ENCODE measurements around the gene GSTO1. TPM values are rescaled to one million over a fixed set of nuclear protein-coding genes. Genes with fewer than 3 reads are reported as not detected.

The GSTO1 gene
- total and polyA plus RNA-seq, 5 donors from 2014 or later = 39.9 to 199 (median 183) TPM

GRCh38 chr10:104267721-104268404, 13.2 kb downstream of the GSTO1 start:
- Histone ChIP-seq H3K27ac (ENCODE audit: insufficient read depth, low read length, poor library complexity, severe bottlenecking) (peak overlapping the region; percentile 94), H3K27me3 (ENCODE audit: control insufficient read depth, insufficient read depth, low read length) (no peaks in the 10 kb centered on the region), H3K4me1 (ENCODE audit: control insufficient read depth, insufficient read depth, low read length, poor library complexity, severe bottlenecking) (peaks cover 41% of the 10 kb centered on the region), H3K36me3 (ENCODE audit: control insufficient read depth, insufficient read depth, low read length) (peaks cover 42% of the 10 kb centered on the region), H3K9me3 (ENCODE audit: control insufficient read depth in 2 of 2, low read length in 2 of 2) (no peaks in the 10 kb centered on the region), H3K4me3 (ENCODE audit: low read depth, low read length) (peak overlapping the region; percentile 99)
- H3K4me3 Mint-ChIP-seq = peak overlapping the region; percentile 95 to 98 (median 96)
- no peak for DNase-seq
- no peaks in the 10 kb centered on the region for H3K9me3 Mint-ChIP-seq
- no peak for ATAC-seq (ENCODE audit: low read depth in 2 of 2)
- peaks cover 21% of the 10 kb centered on the region for H3K36me3 Mint-ChIP-seq
- peaks cover 29 to 64% (median 48%) of the 10 kb centered on the region in 4 donors for H3K4me1 Mint-ChIP-seq
- H3K27me3 Mint-ChIP-seq = peaks cover 7% of the 10 kb centered on the region
- H3K27ac Mint-ChIP-seq = peak overlapping the region; percentile 94 to 98 (median 97)

GRCh38 chr10:104268405-104268712, 13.7 kb downstream of the GSTO1 start:
- H3K9me3 ChIP-seq (ENCODE audit: control insufficient read depth in 2 of 2, low read length in 2 of 2) = no peaks in the 10 kb centered on the region
- H3K4me1 Mint-ChIP-seq = peaks cover 29 to 61% (median 48%) of the 10 kb centered on the region in 4 donors
- H3K36me3 Mint-ChIP-seq = peaks cover 21% of the 10 kb centered on the region
- no peak for DNase-seq
- ATAC-seq (ENCODE audit: low read depth in 2 of 2) = no peak
- peaks cover 7% of the 10 kb centered on the region for H3K27me3 Mint-ChIP-seq
- H3K4me3 Mint-ChIP-seq = peak overlapping the region; percentile 95 to 98 (median 96)
- peak overlapping the region; percentile 94 to 98 (median 97) for H3K27ac Mint-ChIP-seq
- no peaks in the 10 kb centered on the region for H3K9me3 Mint-ChIP-seq
- H3K4me1 ChIP-seq (ENCODE audit: control insufficient read depth, insufficient read depth, low read length, poor library complexity, severe bottlenecking) = peaks cover 41% of the 10 kb centered on the region
- H3K36me3 ChIP-seq (ENCODE audit: control insufficient read depth, insufficient read depth, low read length) = peaks cover 37% of the 10 kb centered on the region
- H3K4me3 ChIP-seq (ENCODE audit: low read depth, low read length) = peak overlapping the region; percentile 99
- H3K27me3 ChIP-seq (ENCODE audit: control insufficient read depth, insufficient read depth, low read length) = no peaks in the 10 kb centered on the region
- H3K27ac ChIP-seq (ENCODE audit: insufficient read depth, low read length, poor library complexity, severe bottlenecking) = peak overlapping the region; percentile 94

- Histone ChIP-seq H3K4me1 (ENCODE audit: control insufficient read depth, insufficient read depth, low read length, poor library complexity, severe bottlenecking) (peaks cover 41% of the 10 kb centered on the region), H3K27ac (ENCODE audit: insufficient read depth, low read length, poor library complexity, severe bottlenecking) (peak within 1 kb of the TSS; percentile 94), H3K4me3 (ENCODE audit: low read depth, low read length) (peak within 1 kb of the TSS; percentile 99), H3K9me3 (ENCODE audit: control insufficient read depth in 2 of 2, low read length in 2 of 2) (no peaks in the 10 kb centered on the region), H3K36me3 (ENCODE audit: control insufficient read depth, insufficient read depth, low read length) (peaks cover 31% of the 10 kb centered on the region), H3K27me3 (ENCODE audit: control insufficient read depth, insufficient read depth, low read length) (no peaks in the 10 kb centered on the region)
- ATAC-seq (ENCODE audit: low read depth in 2 of 2) = peak; percentile 97
- H3K4me3 Mint-ChIP-seq = peak within 1 kb of the TSS; percentile 95 to 98 (median 96)
- peaks cover 5% of the 10 kb centered on the region for H3K27me3 Mint-ChIP-seq
- DNase-seq = peak; percentile 98 to 99 (median 98)
- peaks cover 24 to 55% (median 42%) of the 10 kb centered on the region in 4 donors for H3K4me1 Mint-ChIP-seq
- H3K36me3 Mint-ChIP-seq = peaks cover 17% of the 10 kb centered on the region
- no peaks in the 10 kb centered on the region for H3K9me3 Mint-ChIP-seq
- peak within 1 kb of the TSS; percentile 94 to 98 (median 97) for H3K27ac Mint-ChIP-seq
These were observed 14.3 kb downstream of the GSTO1 start, which contains the start of gene GSTO2 for GRCh38 chr10:104268713-104269645. GSTO2 (plus strand) TSS chr10:104269184; CDS start chr10:104274916, 5,732 bp downstream.

GRCh38 chr10:104273286-104273685, 18.6 kb downstream of the GSTO1 start:
- H3K36me3 Mint-ChIP-seq = no peaks in the 10 kb centered on the region
- no peak overlapping the region for H3K4me3 Mint-ChIP-seq
- H3K27ac ChIP-seq (ENCODE audit: insufficient read depth, low read length, poor library complexity, severe bottlenecking) = no peak overlapping the region
- no peak overlapping the region for H3K27ac Mint-ChIP-seq
- peaks cover 26% of the 10 kb centered on the region for H3K27me3 Mint-ChIP-seq
- ATAC-seq (ENCODE audit: low read depth in 2 of 2) = no peak
- H3K27me3 ChIP-seq (ENCODE audit: control insufficient read depth, insufficient read depth, low read length) = peaks cover 8% of the 10 kb centered on the region
- no peaks in the 10 kb centered on the region for H3K9me3 ChIP-seq (ENCODE audit: control insufficient read depth in 2 of 2, low read length in 2 of 2)
- H3K9me3 Mint-ChIP-seq = no peaks in the 10 kb centered on the region
- no peak overlapping the region for H3K4me3 ChIP-seq (ENCODE audit: low read depth, low read length)
- H3K4me1 Mint-ChIP-seq = peaks cover 3 to 16% (median 10%) of the 10 kb centered on the region in 4 donors
- H3K36me3 ChIP-seq (ENCODE audit: control insufficient read depth, insufficient read depth, low read length) = no peaks in the 10 kb centered on the region
- peaks cover 18% of the 10 kb centered on the region for H3K4me1 ChIP-seq (ENCODE audit: control insufficient read depth, insufficient read depth, low read length, poor library complexity, severe bottlenecking)
- no peak for DNase-seq

- Mint-ChIP-seq H3K4me3 (peak overlapping the region in 1 of 4 donors; percentile 9), H3K4me1 (peaks cover 3 to 10% (median 5%) of the 10 kb centered on the region in 4 donors), H3K9me3 (no peaks in the 10 kb centered on the region), H3K36me3 (no peaks in the 10 kb centered on the region), H3K27ac (peak overlapping the region in 1 of 3 donors; percentile 38), H3K27me3 (peaks cover 30% of the 10 kb centered on the region)
- H3K36me3 ChIP-seq (ENCODE audit: control insufficient read depth, insufficient read depth, low read length) = no peaks in the 10 kb centered on the region
- no peak overlapping the region for H3K4me3 ChIP-seq (ENCODE audit: low read depth, low read length)
- peaks cover 14% of the 10 kb centered on the region for H3K4me1 ChIP-seq (ENCODE audit: control insufficient read depth, insufficient read depth, low read length, poor library complexity, severe bottlenecking)
- H3K27ac ChIP-seq (ENCODE audit: insufficient read depth, low read length, poor library complexity, severe bottlenecking) = no peak overlapping the region
- H3K9me3 ChIP-seq (ENCODE audit: control insufficient read depth in 2 of 2, low read length in 2 of 2) = no peaks in the 10 kb centered on the region
- ATAC-seq (ENCODE audit: low read depth in 2 of 2) (no peak), DNase-seq (no peak)
- peaks cover 8% of the 10 kb centered on the region for H3K27me3 ChIP-seq (ENCODE audit: control insufficient read depth, insufficient read depth, low read length)
These were observed 19.3 kb downstream of the GSTO1 start for GRCh38 chr10:104273899-104274575.

- Histone ChIP-seq H3K36me3 (ENCODE audit: control insufficient read depth, insufficient read depth, low read length) (no peaks in the 10 kb centered on the region), H3K4me3 (ENCODE audit: low read depth, low read length) (no peak overlapping the region), H3K27ac (ENCODE audit: insufficient read depth, low read length, poor library complexity, severe bottlenecking) (no peak overlapping the region), H3K4me1 (ENCODE audit: control insufficient read depth, insufficient read depth, low read length, poor library complexity, severe bottlenecking) (peaks cover 6% of the 10 kb centered on the region), H3K27me3 (ENCODE audit: control insufficient read depth, insufficient read depth, low read length) (peaks cover 8% of the 10 kb centered on the region), H3K9me3 (ENCODE audit: control insufficient read depth in 2 of 2, low read length in 2 of 2) (no peaks in the 10 kb centered on the region)
- H3K36me3 Mint-ChIP-seq = no peaks in the 10 kb centered on the region
- peak; percentile 13 to 57 (median 34) for DNase-seq
- peaks cover 32% of the 10 kb centered on the region for H3K27me3 Mint-ChIP-seq
- ATAC-seq (ENCODE audit: low read depth in 2 of 2) = peak; percentile 58 to 76
- H3K4me3 Mint-ChIP-seq = peak overlapping the region in 1 of 4 donors; percentile 35
- H3K4me1 Mint-ChIP-seq = peaks cover 0 to 3% (median 0%) of the 10 kb centered on the region in 4 donors
- peak overlapping the region in 1 of 3 donors; percentile 38 for H3K27ac Mint-ChIP-seq
- H3K9me3 Mint-ChIP-seq = no peaks in the 10 kb centered on the region
These were observed 20.4 kb downstream of the GSTO1 start for GRCh38 chr10:104274762-104275721.

All from CD4-positive, CD25-positive, alpha-beta regulatory T cell (primary cell).